ENCODE results near the gene AUH.
"Not testable (repeated sequence)": the region's sequence is repeated elsewhere in the genome, so short reads cannot be mapped to it uniquely, and the experiment has no call there.

The AUH gene

GRCh38 chr9:91379426-91379825, 17.7 kb upstream of the AUH start:
- no peak for DNase-seq (ENCODE audit: low read depth in 2 of 2)

- DNase-seq (ENCODE audit: low read depth in 2 of 2), result no peak
Observed at GRCh38 chr9:91378695-91379127, 17.0 kb upstream of the AUH start.

- not testable (repeated sequence) for DNase-seq (ENCODE audit: low read depth in 2 of 2)
Observed at GRCh38 chr9:91378054-91378453, 16.3 kb upstream of the AUH start.

- DNase-seq (ENCODE audit: low read depth in 2 of 2), result no peak
Observed at GRCh38 chr9:91376239-91376638, 14.5 kb upstream of the AUH start.

- no peak for DNase-seq (ENCODE audit: low read depth in 2 of 2)
Observed at GRCh38 chr9:91374939-91375338, 13.2 kb upstream of the AUH start.

- DNase-seq (ENCODE audit: low read depth in 2 of 2), result no peak
Observed at GRCh38 chr9:91371894-91372293, 10.2 kb upstream of the AUH start.

- not testable (repeated sequence) for DNase-seq (ENCODE audit: low read depth in 2 of 2)
Observed at GRCh38 chr9:91370006-91370405, 8.3 kb upstream of the AUH start.

GRCh38 chr9:91364702-91365101, 3.0 kb upstream of the AUH start:
- no peak for DNase-seq (ENCODE audit: low read depth in 2 of 2)

GRCh38 chr9:91364005-91364404, 2.3 kb upstream of the AUH start:
- no peak for DNase-seq (ENCODE audit: low read depth in 2 of 2)

GRCh38 chr9:91362051-91362611, 413 bp upstream of the AUH start:
- DNase-seq (ENCODE audit: low read depth in 2 of 2), result no peak

- no peak for DNase-seq (ENCODE audit: low read depth in 2 of 2)
Observed at GRCh38 chr9:91360551-91361290, 997 bp downstream of the AUH start.

- DNase-seq (ENCODE audit: low read depth in 2 of 2), result no peak
Observed at GRCh38 chr9:91359734-91360470, 1.8 kb downstream of the AUH start.

- no peak for DNase-seq (ENCODE audit: low read depth in 2 of 2)
Observed at GRCh38 chr9:91359083-91359482, 2.6 kb downstream of the AUH start.

- no peak for DNase-seq (ENCODE audit: low read depth in 2 of 2)
Observed at GRCh38 chr9:91354881-91355280, 6.8 kb downstream of the AUH start.

GRCh38 chr9:91349115-91349555, 12.6 kb downstream of the AUH start:
- no peak for DNase-seq (ENCODE audit: low read depth in 2 of 2)

- DNase-seq (ENCODE audit: low read depth in 2 of 2), result no peak
Observed at GRCh38 chr9:91348191-91348807, 13.4 kb downstream of the AUH start.

- DNase-seq (ENCODE audit: low read depth in 2 of 2), result no peak
Observed at GRCh38 chr9:91347377-91347776, 14.3 kb downstream of the AUH start.

GRCh38 chr9:91346644-91347043, 15.1 kb downstream of the AUH start:
- no peak for DNase-seq (ENCODE audit: low read depth in 2 of 2)

- DNase-seq (ENCODE audit: low read depth in 2 of 2), result no peak
Observed at GRCh38 chr9:91345978-91346377, 15.7 kb downstream of the AUH start.

- no peak for DNase-seq (ENCODE audit: low read depth in 2 of 2)
Observed at GRCh38 chr9:91342575-91342974, 19.1 kb downstream of the AUH start.

GRCh38 chr9:91341749-91342148, 20.0 kb downstream of the AUH start:
- DNase-seq (ENCODE audit: low read depth in 2 of 2), result no peak

- no peak for DNase-seq (ENCODE audit: low read depth in 2 of 2)
Observed at GRCh38 chr9:91341258-91341746, 20.4 kb downstream of the AUH start.
